Activated gamma-delta T cell (primary cell): ENCODE measurements around the gene IRAK2.

Experiments
- DNase-seq: peaks from one replicate; lab custom pipeline; 2025; lab: John Stamatoyannopoulos, UW

The IRAK2 gene

DNA sequence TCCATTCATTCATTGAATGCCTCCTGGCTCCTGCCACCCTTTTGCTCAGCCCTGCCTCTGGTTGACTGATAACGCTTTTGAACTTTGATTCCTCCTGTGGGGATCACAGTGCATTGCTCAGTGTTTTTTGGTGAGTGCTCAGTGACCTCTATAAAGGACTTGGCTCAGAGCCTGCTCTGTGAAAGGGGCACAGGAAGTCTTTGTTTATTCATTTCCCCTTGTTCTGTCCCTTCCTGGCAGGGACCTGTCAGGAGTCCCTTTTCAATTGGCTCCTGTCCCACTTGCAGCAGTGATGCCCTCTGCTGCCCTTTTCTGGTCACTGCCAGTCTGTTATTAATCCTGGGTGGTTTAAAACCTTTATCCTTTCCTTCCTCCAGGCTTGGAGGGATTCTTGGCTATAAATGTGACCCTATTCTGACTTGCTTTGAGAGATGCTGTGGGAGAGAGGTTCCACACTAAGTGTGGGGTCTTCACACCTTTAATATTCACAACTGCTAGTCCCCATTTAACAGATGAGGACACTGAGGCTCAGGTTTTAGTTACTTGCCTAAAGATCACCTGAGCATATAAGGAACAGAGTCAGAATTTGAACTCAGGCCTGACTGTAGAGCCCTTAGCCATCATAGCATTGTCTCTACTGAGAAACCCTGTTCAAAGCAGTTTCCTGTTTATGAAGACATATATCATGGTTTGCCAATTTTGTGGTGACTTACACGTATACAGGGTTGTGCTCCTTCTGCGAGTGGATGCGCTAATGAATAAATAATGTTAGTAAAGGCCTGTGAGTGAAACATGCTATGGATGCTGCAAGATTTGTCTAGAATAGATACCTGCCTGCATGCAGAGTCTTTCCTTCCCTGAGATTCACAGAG is 60.3 kb downstream of the IRAK2 start:
- DNase-seq, result no peak

GRCh38 chr3:10226293-10226692 is 61.6 kb downstream of the IRAK2 start:
- DNase-seq, result no peak

- DNase-seq, result no peak
These were observed 63.7 kb downstream of the IRAK2 start for GRCh38 chr3:10228248-10228950.

DNA sequence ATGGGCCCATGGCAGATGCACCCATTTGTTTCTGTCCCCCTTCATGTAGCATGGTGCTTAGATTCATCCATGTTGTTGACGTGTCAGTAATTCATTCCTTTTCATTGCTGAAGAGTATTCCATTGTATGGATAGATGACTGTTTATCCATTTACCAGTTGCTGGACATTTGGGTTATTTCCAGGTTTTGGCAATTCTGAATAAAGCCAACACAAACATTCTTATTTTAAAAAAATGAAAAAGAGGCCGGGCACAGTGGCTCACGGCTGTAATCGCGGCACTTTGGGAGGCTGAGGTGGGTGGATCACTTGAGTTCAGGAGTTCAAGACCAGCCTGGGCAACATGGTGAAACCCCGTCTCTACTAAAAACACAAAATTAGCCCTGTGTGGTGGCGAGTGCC is 64.9 kb downstream of the IRAK2 start:
- DNase-seq, result no peak

DNA sequence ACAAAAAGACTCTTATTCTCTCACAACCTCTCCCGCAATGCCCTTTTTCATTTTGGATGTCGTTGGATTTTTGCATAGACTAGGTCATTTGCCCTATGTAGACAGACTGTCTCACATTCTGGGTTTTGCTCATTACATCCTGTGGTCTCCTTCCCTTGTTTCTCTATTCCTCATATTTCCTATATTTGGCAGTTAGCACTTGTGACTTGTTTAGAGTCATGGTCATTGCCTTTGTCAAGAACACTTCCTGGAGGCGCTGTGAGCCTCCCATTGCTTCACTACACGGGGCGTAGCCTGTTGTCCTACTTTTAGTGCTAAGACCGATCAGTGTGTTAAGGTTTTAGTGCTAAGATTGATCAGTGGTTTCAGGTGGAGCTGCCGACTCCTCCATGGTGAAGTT is 67.4 kb downstream of the IRAK2 start:
- DNase-seq, result no peak

- DNase-seq, result no peak
These were observed 69.3 kb downstream of the IRAK2 start for GRCh38 chr3:10233988-10234387.

- no peak for DNase-seq
These were observed 70.0 kb downstream of the IRAK2 start for GRCh38 chr3:10234526-10235230.

DNA sequence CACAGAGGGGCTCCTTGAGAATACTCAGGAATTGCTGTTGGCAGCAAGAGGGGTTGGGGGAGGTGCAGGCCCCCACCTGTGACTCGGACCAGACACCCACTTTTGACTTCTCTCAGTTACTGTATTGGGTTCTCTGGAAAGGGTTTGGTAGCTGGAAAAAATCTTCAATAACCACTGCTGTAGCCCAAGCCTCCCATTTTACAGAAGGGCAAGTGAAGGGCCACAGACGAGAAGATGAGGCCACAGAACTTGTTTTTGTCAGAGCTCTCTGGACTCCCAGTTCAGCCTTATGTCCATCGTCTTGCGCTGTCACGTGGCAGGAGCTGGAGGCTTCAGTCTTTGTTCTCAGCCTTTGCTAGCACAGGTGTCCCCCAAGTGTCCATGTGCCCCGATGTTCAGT is 70.8 kb downstream of the IRAK2 start:
- no peak for DNase-seq

DNA sequence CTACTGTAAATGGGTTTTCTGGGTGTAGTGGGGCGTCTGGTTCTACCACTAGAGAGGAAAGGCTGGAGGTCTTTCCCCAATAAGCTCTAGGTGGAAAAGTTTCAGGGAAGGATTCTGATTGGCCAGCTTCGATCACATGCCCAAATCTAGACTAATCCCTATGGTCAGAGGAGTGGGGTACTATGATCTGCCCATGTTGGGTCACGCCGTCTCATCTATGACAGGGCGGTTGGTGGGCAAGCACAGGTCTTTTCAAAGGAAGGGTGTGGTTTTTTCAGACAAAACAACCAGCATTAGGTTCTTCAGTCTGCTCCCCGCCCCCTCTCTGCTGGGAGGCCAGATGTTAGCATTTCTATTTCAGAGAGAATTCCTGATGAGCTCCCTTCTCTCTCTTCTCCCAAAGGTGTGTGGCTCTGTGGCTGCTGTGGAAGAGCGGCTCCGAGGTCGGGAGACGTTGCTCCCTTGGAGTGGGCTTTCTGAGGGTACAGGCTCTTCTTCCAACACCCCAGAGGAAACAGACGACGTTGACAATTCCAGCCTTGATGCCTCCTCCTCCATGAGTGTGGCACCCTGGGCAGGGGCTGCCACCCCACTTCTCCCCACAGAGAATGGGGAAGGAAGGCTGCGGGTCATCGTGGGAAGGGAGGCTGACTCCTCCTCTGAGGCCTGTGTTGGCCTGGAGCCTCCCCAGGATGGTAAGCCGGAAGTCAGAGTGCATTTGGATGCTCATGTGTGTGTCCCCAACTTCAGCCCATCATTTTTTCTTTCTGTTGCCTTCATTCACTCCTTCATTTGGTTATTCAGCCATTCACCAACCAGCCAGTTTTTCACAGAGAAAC is 73.8 kb downstream of the IRAK2 start:
- no peak for DNase-seq

DNA sequence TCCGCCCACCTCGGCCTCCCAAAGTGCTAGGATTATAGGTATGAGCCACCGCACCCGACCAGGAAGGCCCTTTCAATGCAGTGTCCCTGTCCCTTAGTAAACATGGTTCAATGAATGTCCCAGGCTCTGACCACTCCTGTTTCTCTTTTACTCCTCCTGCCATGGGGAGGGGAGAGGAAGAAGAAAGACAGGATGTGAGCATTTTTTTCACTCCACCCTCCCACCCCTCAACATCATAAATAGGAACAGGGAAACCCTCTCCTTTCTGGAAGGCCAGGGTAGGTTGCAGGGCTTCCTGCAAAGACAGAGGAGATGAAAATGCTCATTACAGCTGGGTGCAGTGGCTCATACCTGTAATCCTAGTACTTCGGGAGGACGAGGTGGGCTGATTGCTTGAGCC is 76.1 kb downstream of the IRAK2 start:
- no peak for DNase-seq

DNA sequence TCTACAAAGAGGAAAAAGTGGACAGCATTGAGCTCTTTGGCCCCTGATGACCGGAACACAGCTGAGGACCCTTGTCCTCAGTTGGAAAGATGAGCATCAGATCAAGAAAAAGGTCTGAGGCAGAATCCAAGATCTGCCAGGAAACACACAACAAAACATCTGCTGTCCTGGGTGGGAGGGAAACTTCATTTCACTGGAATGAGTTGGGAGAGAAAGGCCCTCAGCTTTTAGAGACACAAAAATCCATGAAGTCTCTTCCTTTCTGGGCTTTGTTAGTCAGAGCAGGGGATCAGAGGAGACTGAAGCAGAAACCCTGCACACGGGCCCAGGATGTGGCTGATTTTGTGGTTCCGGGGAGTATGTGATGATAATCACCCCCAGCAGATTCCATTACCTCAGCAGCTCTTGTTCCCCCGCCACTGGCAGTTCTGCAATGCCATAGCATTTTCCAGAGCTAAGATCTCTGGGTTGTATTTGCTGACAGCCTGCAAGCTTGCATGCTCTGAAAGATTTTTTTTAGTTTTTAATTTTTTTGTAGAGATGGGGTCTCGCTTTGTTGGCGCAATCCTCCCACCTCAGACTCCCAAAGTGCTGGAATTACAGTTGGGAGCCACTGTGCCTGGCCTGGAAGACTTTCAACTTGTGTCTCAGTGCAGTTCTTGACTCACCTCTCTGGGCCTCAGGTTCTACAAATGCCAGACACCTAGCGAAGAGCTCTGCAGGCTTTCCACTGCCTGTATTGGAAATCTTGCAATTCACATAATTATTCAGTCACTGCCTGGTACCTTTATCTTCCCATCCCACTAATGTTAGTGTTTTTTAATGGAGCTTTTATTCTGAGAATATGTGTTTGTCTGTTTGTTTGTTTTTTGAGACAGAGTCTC is 77.7 kb downstream of the IRAK2 start:
- DNase-seq, result no peak

GRCh38 chr3:10244009-10244408 is 79.3 kb downstream of the IRAK2 start:
- no peak for DNase-seq

DNA sequence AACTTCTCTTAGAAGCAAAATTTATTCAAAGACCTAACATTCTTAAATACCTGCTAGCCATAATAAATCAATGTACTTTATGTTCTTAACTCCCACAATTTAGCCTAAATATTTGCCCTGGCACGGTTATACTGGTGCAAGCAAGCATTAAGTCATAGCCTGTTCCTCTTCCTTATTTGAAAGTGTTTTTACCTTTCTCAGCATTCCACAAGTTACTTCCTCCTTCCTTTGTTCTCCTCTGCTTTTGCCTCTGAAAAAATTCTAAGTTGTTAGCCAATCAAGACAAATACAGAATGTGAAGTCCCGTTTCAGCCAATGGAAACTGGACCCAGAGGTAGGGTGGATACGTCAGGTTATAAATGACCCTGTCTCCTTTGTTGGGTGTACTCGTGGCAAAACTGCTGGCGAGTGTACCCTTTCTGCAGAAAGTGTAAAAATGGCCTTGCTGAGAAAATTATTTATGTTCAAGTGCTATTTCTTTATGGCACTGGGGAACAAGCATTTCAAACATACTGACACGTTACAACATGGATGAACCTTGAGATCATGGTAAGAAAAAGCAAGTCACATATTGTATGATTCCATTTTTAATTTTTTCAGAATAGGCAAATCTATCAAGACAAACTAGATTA is 80.5 kb downstream of the IRAK2 start:
- no peak for DNase-seq

GRCh38 chr3:10247679-10248183 is 83.0 kb downstream of the IRAK2 start:
- no peak for DNase-seq

DNA sequence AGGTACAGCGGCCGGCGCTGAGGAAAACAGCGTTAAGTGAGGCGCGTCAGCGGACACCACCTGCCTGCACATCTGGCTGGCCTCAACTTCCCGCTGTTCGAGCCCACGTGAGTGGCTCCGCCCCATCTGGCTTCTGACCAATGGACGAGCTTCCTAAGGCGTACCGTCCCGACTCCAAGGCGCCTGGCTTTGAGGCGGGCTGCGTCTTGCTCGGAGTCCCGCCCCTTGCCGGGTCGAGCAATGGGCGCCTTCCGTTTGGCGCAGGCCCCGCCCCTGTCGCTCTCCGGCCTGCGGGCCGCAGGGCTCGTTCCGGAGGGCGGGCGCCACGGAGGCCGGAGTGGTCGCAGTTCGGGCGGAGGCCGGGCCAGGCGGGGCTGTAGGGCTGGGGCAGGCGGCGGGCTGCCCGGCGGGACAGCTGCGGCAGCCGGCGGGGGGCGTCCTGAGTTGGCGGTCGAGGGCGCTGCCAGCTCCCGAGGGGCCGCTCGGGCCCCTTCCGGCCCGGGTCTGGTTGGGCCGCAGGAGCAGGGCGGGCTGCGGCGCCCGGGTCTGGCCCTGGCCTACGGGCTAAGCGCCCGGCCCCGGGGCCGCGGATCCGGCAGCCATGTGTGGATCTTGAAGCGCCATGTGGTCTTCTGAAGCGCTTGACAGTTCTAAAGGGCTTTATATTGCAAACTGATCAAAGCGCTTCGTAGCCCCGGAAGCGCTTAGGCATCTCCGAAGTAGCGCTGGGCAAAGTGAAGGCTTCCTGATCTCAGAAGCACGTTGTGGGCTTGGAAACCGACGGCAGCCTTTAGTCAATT is 83.7 kb downstream of the IRAK2 start, which contains the start of gene TATDN2:
TATDN2 (plus strand) TSS at position 276 of the 800 bp plus-strand sequence. CDS start 742 bp downstream, outside the sequence.
- peak; percentile 76 for DNase-seq

GRCh38 chr3:10248984-10249748 is 84.4 kb downstream of the IRAK2 start:
- DNase-seq, result peak; percentile 28

- DNase-seq, result no peak
These were observed 85.1 kb downstream of the IRAK2 start for GRCh38 chr3:10249833-10250232.

- DNase-seq, result no peak
These were observed 86.3 kb downstream of the IRAK2 start for GRCh38 chr3:10251006-10251405.
